A549 (cell line): ENCODE measurements around the gene BOC. TPM values are rescaled to one million over a fixed set of nuclear protein-coding genes. Genes with fewer than 3 reads are reported as not detected.

Source experiments
- ATAC-seq, 2 experiments: fragments of 200-7000 bp in 1 of 2; fragments of >200 bp in 1 of 2; cut with Nextera tagmentation in 1 of 2; cut with Tn5 transposase in 1 of 2; 3 replicates each; pipeline versions ENCODE4 v1.8.0 to v1.9.1; 2018 to 2020; ENCODE audit warnings: mild to moderate bottlenecking in 1 of 2, moderate library complexity in 1 of 2
- CTCF ChIA-PET: fragments of 300-600 bp; sonication (Branson Sonifier 250); formaldehyde crosslinking; extraction: SDS; loops from one replicate; lab custom pipeline; 2021; ENCODE audit warnings: antibody characterized with exemption, inconsistent platforms; lab: Yijun Ruan, JAX
- POLR2A ChIA-PET: fragments of 350-600 bp; formaldehyde crosslinking; extraction: SDS; loops from one replicate; lab custom pipeline; 2021; ENCODE audit warnings: antibody characterized with exemption, inconsistent platforms; lab: Yijun Ruan, JAX
- DNase-seq, 2 experiments: peaks; one replicate each; pipeline versions ENCODE4 v3.0.0 to v3.0.0-alpha.2; 2011 to 2016; ENCODE audit warnings: low read depth in 1 of 2, low spot score in 1 of 2
- FAIRE-seq: peaks from 2 replicates; lab custom pipeline; 2011; peaks lifted over from hg19 to GRCh38; lab: Jason Lieb, UNC
- H3K27ac ChIP-seq, 2 experiments: fragments of >200 bp; sonication (Bioruptor Twin); formaldehyde crosslinking; 3 replicates each; pipeline ENCODE4 v1.5.1; 2016 to 2017
- H3K4me1 ChIP-seq: fragments of >200 bp; sonication (Bioruptor Twin); formaldehyde crosslinking; 3 replicates; pipeline ENCODE4 v1.6.1; 2016
- H3K4me2 ChIP-seq: fragments of >200 bp; sonication (Bioruptor Twin); formaldehyde crosslinking; 3 replicates; pipeline ENCODE4 v1.6.1; 2016
- H3K4me3 ChIP-seq: fragments of >200 bp; sonication (Bioruptor Twin); formaldehyde crosslinking; 3 replicates; pipeline ENCODE4 v1.5.1; 2016
- H3K9me3 ChIP-seq: fragments of >200 bp; sonication (Bioruptor Twin); formaldehyde crosslinking; 3 replicates; pipeline ENCODE4 v1.6.1; 2016
- CBX8 ChIP-seq: fragments of 200-600 bp; sonication (generic); IDR thresholded peaks from 2 replicates; pipeline ENCODE4 v1.6.1; 2016
- EP300 ChIP-seq, 2 experiments: fragments of >200 bp; sonication (Bioruptor Twin); formaldehyde crosslinking; IDR thresholded peaks; 2 replicates in 1 of 2; 3 replicates in 1 of 2; pipeline ENCODE4 v1.6.1; 2016 to 2017
- FOSB ChIP-seq: fragments of 250-450 bp; sonication (Bioruptor Pico); IDR thresholded peaks from 2 replicates; pipeline ENCODE4 v1.5.0; 2020; ENCODE audit warnings: mild to moderate bottlenecking, moderate library complexity
- FOSL2 ChIP-seq, 2 experiments: fragments of 450-650 bp in 1 of 2; fragments of >200 bp in 1 of 2; sonication (Bioruptor Twin) in 1 of 2; formaldehyde crosslinking; IDR thresholded peaks; 2 replicates each; pipeline versions ENCODE4 v1.5.0 to v1.6.1; 2016 to 2020; ENCODE audit warnings: mild to moderate bottlenecking in 1 of 2, moderate library complexity in 1 of 2
- GATA3 ChIP-seq: IDR thresholded peaks from 2 replicates; pipeline ENCODE4 v1.6.1; 2012; ENCODE audit warnings: borderline replicate concordance
- HOXB13 ChIP-seq: fragments of 250-450 bp; sonication (Bioruptor Pico); IDR thresholded peaks from 2 replicates; pipeline ENCODE4 v1.5.0; 2020; ENCODE audit warnings: low read depth, mild to moderate bottlenecking, moderate library complexity
- HOXB5 ChIP-seq: fragments of 250-450 bp; sonication (Bioruptor Pico); IDR thresholded peaks from 2 replicates; pipeline ENCODE4 v1.5.0; 2020; ENCODE audit warnings: mild to moderate bottlenecking, moderate library complexity
- JUN ChIP-seq, 2 experiments: fragments of >200 bp; sonication (Bioruptor Twin); formaldehyde crosslinking; IDR thresholded peaks; 2 replicates in 1 of 2; 3 replicates in 1 of 2; pipeline ENCODE4 v1.6.1; 2016 to 2017
- PHF8 ChIP-seq: fragments of 200-600 bp; sonication (generic); IDR thresholded peaks from 2 replicates; pipeline ENCODE4 v1.6.1; 2016; ENCODE audit warnings: low read depth, mild to moderate bottlenecking, antibody characterized with exemption, moderate library complexity, borderline replicate concordance
- RFX5 ChIP-seq: fragments of 450-650 bp; IDR thresholded peaks from 2 replicates; pipeline ENCODE4 v1.7.1; 2014; ENCODE audit warnings: antibody characterized with exemption, mild to moderate bottlenecking, moderate library complexity
- SREBF2 ChIP-seq: fragments of 450-650 bp; IDR thresholded peaks from 2 replicates; pipeline ENCODE4 v1.6.1; 2014; ENCODE audit warnings: mild to moderate bottlenecking, moderate library complexity
- TP53 ChIP-seq: fragments of 250-450 bp; sonication (Bioruptor Pico); IDR thresholded peaks from 2 replicates; pipeline ENCODE4 v1.5.0; 2021; ENCODE audit warnings: mild to moderate bottlenecking, moderate library complexity
- ZNF302 ChIP-seq: fragments of 250-450 bp; sonication (Bioruptor Pico); IDR thresholded peaks from 2 replicates; pipeline ENCODE4 v1.9.0; 2021; ENCODE audit warnings: inconsistent platforms, mild to moderate bottlenecking, moderate library complexity
- WGBS: methylation state at CpG from one replicate; pipeline ENCODE4 v1.1.6; 2017; ENCODE audit errors: missing lambda C conversion rate; 5-methylcytosine and 5-hydroxymethylcytosine counted together
- polyA plus RNA-seq, 4 experiments: library from polyadenylated mRNA; depleted of rRNA in 3 of 4; stranded (reverse); fragments of >200 nt; fragmentation: RNase III in 1 of 4; extraction: RNeasy Plus Mini Kit Qiagen cat#74134 plus additional on column Dnase treatment in 1 of 4; gene quantifications; 2 replicates in 3 of 4; 3 replicates in 1 of 4; pipeline ENCODE4 v1.2.3, GENCODE V29; 2011 to 2017
- TF ChIP-seq, protein P1 (sequence below): fragments of 450-650 bp; IDR thresholded peaks from 2 replicates; pipeline ENCODE4 v1.6.1; 2014; ENCODE audit warnings: antibody characterized with exemption
- TF ChIP-seq, protein P2 (sequence below): IDR thresholded peaks from 2 replicates; pipeline ENCODE4 v1.6.1; 2012; ENCODE audit warnings: low read depth, borderline replicate concordance
- TF ChIP-seq, protein P3 (sequence below): fragments of 250-450 bp; sonication (Bioruptor Pico); IDR thresholded peaks from 2 replicates; pipeline ENCODE4 v1.5.0; 2020; ENCODE audit warnings: low read depth, mild to moderate bottlenecking, moderate library complexity
- TF ChIP-seq, protein P4 (sequence below): fragments of 200-600 bp; sonication (generic); IDR thresholded peaks from 2 replicates; pipeline ENCODE4 v1.6.1; 2016; ENCODE audit warnings: antibody characterized with exemption, mild to moderate bottlenecking, moderate library complexity
- TF ChIP-seq, protein P5 (sequence below): fragments of 150-350 bp; IDR thresholded peaks from 2 replicates; pipeline ENCODE4 v1.6.1; 2014; ENCODE audit warnings: low read depth, mild to moderate bottlenecking, low read length

Gene BOC
- polyA plus RNA-seq, 2 of the 4 experiments (the other 2 are of a cell fraction), result 4.0 TPM

DNA sequence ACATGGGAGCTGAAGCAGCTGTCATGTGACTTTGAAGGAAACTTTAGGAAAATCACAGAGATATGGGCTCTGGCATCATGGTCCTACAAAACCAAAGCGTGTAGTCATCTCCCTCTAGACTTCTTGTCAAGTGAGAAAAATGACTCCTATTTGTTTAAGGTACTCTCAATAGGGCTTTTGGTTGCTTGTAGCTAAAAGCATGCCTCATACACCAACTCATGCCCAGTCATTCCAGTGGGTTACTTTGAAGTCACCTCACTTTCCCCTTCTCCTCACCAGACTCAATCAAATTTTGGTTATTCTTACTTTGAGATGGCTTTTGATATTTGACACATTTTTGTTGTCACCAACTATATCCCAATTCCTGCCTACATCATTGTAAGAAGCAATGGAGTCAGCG is 81.6 kb downstream of the BOC start:
- ChIA-PET CTCF (interaction anchor here (0.6 to 1.9 kb wide), 4 partner anchors 54 to 650 kb away, joined by 3 to 9 read pairs (median 4); no protein-coding TSS in a partner anchor), POLR2A (interaction anchor here (0.6 kb wide), 1 partner anchor 10 kb away, joined by 8 read pairs; no protein-coding TSS in a partner anchor)
- 82% methylated on average over 2 of the region's 2 CpGs for WGBS
- H3K4me3 ChIP-seq, result no peak overlapping the region
- peaks cover 7% of the 10 kb centered on the region for H3K4me1 ChIP-seq
- DNase-seq (no peak), FAIRE-seq (no peak), ATAC-seq (no peak)
- H3K4me2 ChIP-seq, result no peak overlapping the region
- H3K27ac ChIP-seq, result no peak overlapping the region
- TF ChIP-seq TP53 (CRISPR knock-in tag) (no peak), HOXB5 (CRISPR knock-in tag) (no peak), CBX8 (no peak), JUN (IDR thresholded peaks at IDR 0.05) (no peak), EP300 (IDR thresholded peaks at IDR 0.05) (no peak), FOSB (CRISPR knock-in tag) (no peak), FOSL2 (IDR thresholded peaks at IDR 0.05) (no peak), FOSL2 (CRISPR knock-in tag; IDR thresholded peaks at IDR 0.05) (no peak), SREBF2 (no peak)
- TF ChIP-seq, protein P1, sequence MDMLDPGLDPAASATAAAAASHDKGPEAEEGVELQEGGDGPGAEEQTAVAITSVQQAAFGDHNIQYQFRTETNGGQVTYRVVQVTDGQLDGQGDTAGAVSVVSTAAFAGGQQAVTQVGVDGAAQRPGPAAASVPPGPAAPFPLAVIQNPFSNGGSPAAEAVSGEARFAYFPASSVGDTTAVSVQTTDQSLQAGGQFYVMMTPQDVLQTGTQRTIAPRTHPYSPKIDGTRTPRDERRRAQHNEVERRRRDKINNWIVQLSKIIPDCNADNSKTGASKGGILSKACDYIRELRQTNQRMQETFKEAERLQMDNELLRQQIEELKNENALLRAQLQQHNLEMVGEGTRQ, result no peak
- TF ChIP-seq, protein P2, sequence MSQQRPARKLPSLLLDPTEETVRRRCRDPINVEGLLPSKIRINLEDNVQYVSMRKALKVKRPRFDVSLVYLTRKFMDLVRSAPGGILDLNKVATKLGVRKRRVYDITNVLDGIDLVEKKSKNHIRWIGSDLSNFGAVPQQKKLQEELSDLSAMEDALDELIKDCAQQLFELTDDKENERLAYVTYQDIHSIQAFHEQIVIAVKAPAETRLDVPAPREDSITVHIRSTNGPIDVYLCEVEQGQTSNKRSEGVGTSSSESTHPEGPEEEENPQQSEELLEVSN, result no peak
- TF ChIP-seq, protein P3, sequence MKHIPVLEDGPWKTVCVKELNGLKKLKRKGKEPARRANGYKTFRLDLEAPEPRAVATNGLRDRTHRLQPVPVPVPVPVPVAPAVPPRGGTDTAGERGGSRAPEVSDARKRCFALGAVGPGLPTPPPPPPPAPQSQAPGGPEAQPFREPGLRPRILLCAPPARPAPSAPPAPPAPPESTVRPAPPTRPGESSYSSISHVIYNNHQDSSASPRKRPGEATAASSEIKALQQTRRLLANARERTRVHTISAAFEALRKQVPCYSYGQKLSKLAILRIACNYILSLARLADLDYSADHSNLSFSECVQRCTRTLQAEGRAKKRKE (CRISPR knock-in tag), result no peak
- H3K9me3 ChIP-seq, result no peaks in the 10 kb centered on the region

DNA sequence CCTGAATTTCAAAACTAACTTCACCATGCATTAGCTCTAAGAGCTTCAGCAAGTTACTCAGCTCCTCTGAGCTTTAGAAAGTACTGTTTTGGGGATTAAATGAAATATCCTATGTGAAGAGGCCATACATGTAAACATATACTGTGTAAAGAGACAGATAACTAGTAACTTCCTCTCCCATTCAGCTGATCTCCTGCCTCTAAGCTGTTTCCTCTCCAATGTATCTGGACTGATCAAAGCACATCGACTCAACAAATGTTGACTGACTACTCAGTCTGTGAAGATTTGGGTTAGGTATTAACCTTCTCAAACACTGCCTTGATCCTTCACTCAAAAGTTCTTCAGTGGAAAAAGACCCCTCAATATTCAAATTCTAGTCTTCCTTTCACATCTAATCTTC is 82.0 kb downstream of the BOC start:
- ATAC-seq, result no peak
- H3K4me3 ChIP-seq, result no peak overlapping the region
- POLR2A ChIA-PET, result interaction anchor here (0.6 kb wide), 1 partner anchor 9 kb away, joined by 8 read pairs; no protein-coding TSS in a partner anchor
- 35% methylated on average over 1 of the region's 1 CpG for WGBS
- peaks cover 6% of the 10 kb centered on the region; the same call in 1 of the 3 replicates for H3K4me1 ChIP-seq
- DNase-seq, result no peak
- H3K27ac ChIP-seq, result no peak overlapping the region
- H3K9me3 ChIP-seq, result no peaks in the 10 kb centered on the region
- TF ChIP-seq FOSL2 (IDR thresholded peaks at IDR 0.05) (no peak), FOSL2 (CRISPR knock-in tag; IDR thresholded peaks at IDR 0.05) (no peak), PHF8 (no peak), ZNF302 (CRISPR knock-in tag) (no peak), GATA3 (no peak), HOXB13 (no peak), RFX5 (no peak)
- TF ChIP-seq, protein P1, result no peak
- TF ChIP-seq, protein P4, sequence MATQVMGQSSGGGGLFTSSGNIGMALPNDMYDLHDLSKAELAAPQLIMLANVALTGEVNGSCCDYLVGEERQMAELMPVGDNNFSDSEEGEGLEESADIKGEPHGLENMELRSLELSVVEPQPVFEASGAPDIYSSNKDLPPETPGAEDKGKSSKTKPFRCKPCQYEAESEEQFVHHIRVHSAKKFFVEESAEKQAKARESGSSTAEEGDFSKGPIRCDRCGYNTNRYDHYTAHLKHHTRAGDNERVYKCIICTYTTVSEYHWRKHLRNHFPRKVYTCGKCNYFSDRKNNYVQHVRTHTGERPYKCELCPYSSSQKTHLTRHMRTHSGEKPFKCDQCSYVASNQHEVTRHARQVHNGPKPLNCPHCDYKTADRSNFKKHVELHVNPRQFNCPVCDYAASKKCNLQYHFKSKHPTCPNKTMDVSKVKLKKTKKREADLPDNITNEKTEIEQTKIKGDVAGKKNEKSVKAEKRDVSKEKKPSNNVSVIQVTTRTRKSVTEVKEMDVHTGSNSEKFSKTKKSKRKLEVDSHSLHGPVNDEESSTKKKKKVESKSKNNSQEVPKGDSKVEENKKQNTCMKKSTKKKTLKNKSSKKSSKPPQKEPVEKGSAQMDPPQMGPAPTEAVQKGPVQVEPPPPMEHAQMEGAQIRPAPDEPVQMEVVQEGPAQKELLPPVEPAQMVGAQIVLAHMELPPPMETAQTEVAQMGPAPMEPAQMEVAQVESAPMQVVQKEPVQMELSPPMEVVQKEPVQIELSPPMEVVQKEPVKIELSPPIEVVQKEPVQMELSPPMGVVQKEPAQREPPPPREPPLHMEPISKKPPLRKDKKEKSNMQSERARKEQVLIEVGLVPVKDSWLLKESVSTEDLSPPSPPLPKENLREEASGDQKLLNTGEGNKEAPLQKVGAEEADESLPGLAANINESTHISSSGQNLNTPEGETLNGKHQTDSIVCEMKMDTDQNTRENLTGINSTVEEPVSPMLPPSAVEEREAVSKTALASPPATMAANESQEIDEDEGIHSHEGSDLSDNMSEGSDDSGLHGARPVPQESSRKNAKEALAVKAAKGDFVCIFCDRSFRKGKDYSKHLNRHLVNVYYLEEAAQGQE, result no peak
- TF ChIP-seq, protein P5, sequence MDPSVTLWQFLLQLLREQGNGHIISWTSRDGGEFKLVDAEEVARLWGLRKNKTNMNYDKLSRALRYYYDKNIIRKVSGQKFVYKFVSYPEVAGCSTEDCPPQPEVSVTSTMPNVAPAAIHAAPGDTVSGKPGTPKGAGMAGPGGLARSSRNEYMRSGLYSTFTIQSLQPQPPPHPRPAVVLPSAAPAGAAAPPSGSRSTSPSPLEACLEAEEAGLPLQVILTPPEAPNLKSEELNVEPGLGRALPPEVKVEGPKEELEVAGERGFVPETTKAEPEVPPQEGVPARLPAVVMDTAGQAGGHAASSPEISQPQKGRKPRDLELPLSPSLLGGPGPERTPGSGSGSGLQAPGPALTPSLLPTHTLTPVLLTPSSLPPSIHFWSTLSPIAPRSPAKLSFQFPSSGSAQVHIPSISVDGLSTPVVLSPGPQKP, result no peak
- TF ChIP-seq, protein P3 (CRISPR knock-in tag), result no peak
- TF ChIP-seq, all 56 proteins: peak for 0
- CTCF ChIA-PET, result interaction anchor here (1.7 to 1.9 kb wide), 2 partner anchors 242 to 651 kb away, joined by 6 to 9 read pairs; no protein-coding TSS in a partner anchor
- no peak overlapping the region for H3K4me2 ChIP-seq
- no peak for FAIRE-seq
